ENCODE measurements around the gene GBA3. TPM values are rescaled to one million over a fixed set of nuclear protein-coding genes. Genes with fewer than 3 reads are reported as not detected.

The GBA3 gene
- total RNA-seq, 1 donor from 2014 or later, result not detected

GRCh38 chr4:22688236-22688635, 4.5 kb upstream of the GBA3 start:
- DNase-seq (no peak), ATAC-seq (no peak)
- intact Hi-C loops (cut with micrococcal nuclease), result no loop called here

DNA sequence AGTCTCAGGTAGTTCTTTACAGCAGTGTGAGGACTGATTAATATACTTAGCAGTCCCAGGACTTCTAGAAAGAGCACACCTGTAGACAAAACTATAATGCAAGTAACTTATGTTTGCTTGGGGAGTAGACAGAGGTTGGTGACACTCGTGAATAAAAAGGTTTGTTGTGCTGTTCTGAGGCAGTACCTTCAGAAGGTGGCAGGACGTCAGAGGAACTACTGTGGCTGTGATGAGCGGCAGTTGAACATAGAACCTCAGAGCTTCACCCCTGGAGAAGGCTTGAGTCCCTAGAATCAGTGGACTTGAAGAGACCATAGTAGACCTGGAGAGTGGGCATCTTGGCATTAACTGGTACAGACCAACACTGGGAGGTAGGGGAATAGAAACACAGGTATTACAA, 3.3 kb upstream of the GBA3 start:
- intact Hi-C loops (cut with micrococcal nuclease), result no loop called here
- ATAC-seq (no peak), DNase-seq (no peak)

- no peak for DNase-seq
- ATAC-seq, result no peak
- intact Hi-C loops (cut with micrococcal nuclease), result no loop called here
Measured at GRCh38 chr4:22695029-22695428, 2.3 kb downstream of the GBA3 start.

DNA sequence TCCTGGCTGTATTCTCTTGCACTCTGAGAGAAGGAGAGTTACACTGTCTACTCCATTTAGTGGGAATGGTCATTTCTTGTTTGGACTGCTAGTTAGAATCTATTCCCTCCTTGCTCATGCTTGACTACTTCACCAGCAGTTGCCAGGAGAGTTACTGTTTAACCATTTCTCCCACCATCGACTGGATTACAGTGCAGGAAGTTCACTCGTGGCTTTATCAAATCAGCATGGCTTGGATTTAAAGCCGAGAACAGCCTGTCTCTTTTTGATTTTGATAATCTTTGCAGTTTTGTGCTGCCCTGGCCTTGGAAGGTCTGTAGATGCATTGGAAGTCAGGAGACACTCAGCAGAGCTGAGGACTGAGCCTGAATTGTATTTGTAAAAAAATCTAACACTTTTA, 3.2 kb downstream of the GBA3 start:
- DNase-seq (no peak), ATAC-seq (no peak)
- intact Hi-C loops (cut with micrococcal nuclease), result no loop called here

- ATAC-seq, result no peak
- DNase-seq, result no peak
- intact Hi-C loops (cut with micrococcal nuclease), result no loop called here
Measured at GRCh38 chr4:22703912-22704311, 11.2 kb downstream of the GBA3 start.

GRCh38 chr4:22707390-22707789, 14.7 kb downstream of the GBA3 start:
- DNase-seq (no peak), ATAC-seq (no peak)
- intact Hi-C loops (cut with micrococcal nuclease), result no loop called here

GRCh38 chr4:22708961-22709360, 16.2 kb downstream of the GBA3 start:
- ATAC-seq, result no peak
- intact Hi-C loops (cut with micrococcal nuclease), result no loop called here
- no peak for DNase-seq

GRCh38 chr4:22712105-22712504, 19.4 kb downstream of the GBA3 start:
- intact Hi-C loops (cut with micrococcal nuclease), result no loop called here
- no peak for DNase-seq
- ATAC-seq, result no peak

DNA sequence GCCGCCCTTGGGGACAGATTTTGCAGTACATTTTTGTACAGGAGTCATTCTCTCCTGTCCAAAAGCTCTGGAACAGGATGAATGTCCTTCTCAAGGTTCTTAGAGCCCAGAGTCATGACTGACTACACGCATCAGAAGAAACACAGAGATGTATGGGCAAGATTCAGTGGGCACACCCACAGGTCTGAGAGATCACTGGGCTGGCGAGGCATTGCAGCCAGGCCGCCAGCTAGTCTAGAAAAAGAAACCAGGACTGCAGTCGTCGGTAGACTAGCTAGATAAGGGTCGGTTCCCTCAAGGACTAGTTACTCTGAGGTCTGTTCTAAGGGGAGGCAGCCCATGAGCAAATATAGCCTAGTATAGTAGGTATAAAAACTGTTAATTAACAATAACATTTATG, 19.8 kb downstream of the GBA3 start:
- intact Hi-C loops (cut with micrococcal nuclease), result no loop called here
- DNase-seq (no peak), ATAC-seq (no peak)

- no peak for ATAC-seq
Measured at GRCh38 chr4:22713841-22714240, 21.1 kb downstream of the GBA3 start.

GRCh38 chr4:22719218-22719617, 26.5 kb downstream of the GBA3 start:
- ATAC-seq (no peak), DNase-seq (no peak)
- intact Hi-C loops (cut with micrococcal nuclease), result no loop called here

More at GRCh38 chr4:22713841-22714240, 21.1 kb downstream of the GBA3 start:
- intact Hi-C loops (cut with micrococcal nuclease), result no loop called here
- no peak for DNase-seq

GRCh38 chr4:22720091-22720490, 27.4 kb downstream of the GBA3 start:
- no peak for DNase-seq
- no peak for ATAC-seq
- intact Hi-C loops (cut with micrococcal nuclease), result no loop called here

GRCh38 chr4:22721204-22721603, 28.5 kb downstream of the GBA3 start:
- DNase-seq (no peak), ATAC-seq (no peak)
- intact Hi-C loops (cut with micrococcal nuclease), result no loop called here

- intact Hi-C loops (cut with micrococcal nuclease), result no loop called here
- ATAC-seq, result no peak
- DNase-seq, result no peak
Measured at GRCh38 chr4:22730021-22730420, 37.3 kb downstream of the GBA3 start.

DNA sequence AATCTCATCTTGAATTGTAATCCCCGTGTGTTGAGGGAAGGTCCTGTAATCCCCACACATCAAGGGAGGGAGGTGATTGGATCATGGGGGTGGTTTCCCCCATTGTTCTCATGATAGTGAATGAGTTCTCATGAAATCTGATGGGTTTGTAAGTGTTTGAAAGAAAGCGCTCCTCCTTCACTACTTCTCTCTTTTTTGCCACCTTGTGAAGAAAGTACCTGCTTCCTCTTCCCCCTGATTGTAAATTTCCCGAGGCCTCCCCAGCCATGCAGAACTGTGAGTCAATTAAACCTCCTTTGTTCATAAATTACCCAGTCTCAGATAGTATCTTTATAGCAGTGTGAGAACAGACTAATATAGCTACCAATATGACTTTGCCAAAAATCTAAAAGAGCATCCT, 41.1 kb downstream of the GBA3 start:
- ATAC-seq (no peak), DNase-seq (no peak)
- intact Hi-C loops (cut with micrococcal nuclease), result no loop called here

DNA sequence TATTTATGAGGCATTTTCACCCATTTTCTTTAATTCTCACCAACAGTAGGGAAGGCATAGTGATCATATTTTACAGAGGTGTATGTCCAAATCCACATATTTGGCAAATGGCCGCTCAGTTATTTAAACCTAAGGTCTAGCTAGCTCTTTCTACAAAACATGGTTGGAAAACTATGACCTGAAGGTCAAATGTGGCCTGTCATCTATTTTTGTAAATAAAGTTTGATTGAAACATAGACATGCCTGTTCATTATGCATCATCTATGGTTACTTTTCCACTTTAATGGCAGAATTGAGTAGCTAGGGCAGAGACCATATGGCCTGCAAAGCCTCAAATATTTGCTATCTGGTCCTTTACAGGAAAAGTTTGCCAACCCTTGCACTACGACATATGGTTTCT, 44.2 kb downstream of the GBA3 start:
- DNase-seq (no peak), ATAC-seq (no peak)
- intact Hi-C loops (cut with micrococcal nuclease), result no loop called here

GRCh38 chr4:22739968-22740367, 47.2 kb downstream of the GBA3 start:
- no peak for DNase-seq
- ATAC-seq, result no peak
- intact Hi-C loops (cut with micrococcal nuclease), result no loop called here

DNA sequence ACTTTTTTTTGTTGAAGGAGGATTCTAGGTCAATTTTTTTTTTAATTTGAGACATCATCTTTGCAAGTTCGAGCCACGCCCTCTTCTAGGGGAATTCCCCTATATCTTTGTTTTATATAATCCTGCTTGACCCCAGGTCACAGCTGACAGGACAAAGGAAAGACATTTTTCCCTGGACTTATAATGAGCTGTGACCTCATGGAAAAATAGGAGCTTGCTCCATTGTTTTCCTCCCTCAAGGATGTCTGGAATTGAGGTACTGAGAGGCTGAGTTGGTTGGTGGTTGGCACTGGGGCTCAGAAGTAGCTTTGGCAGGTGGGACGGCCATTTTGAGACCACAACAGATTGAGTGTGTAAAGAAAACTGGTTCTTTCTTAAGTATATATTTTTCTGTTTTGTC, 49.0 kb downstream of the GBA3 start:
- DNase-seq (no peak), ATAC-seq (no peak)
- intact Hi-C loops (cut with micrococcal nuclease), result no loop called here

GRCh38 chr4:22743290-22743689, 50.6 kb downstream of the GBA3 start:
- intact Hi-C loops (cut with micrococcal nuclease), result no loop called here
- no peak for ATAC-seq
- DNase-seq, result no peak

- intact Hi-C loops (cut with micrococcal nuclease), result no loop called here
- ATAC-seq (no peak), DNase-seq (no peak)
Measured at GRCh38 chr4:22744478-22745062, 51.8 kb downstream of the GBA3 start.

DNA sequence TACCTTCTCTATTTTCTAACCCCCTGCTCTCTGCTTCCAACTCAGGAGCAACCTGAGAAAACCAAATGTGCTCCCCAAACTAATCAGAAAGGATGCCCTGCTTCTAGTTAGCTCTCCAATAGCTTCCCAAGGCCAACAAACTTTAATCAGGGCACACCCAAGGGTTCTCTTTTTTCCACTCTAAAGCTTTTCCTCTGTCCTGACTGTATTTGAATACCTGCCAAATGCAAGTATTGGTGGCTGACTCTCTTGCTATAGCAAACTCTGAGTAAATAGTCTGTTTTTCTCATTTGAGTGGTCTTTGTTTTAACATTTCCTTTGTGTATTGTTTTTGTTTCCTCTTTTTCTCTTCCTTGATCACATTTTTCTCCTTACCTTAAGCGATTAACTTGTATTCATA, 52.5 kb downstream of the GBA3 start:
- intact Hi-C loops (cut with micrococcal nuclease), result no loop called here
- DNase-seq (no peak), ATAC-seq (no peak)

GRCh38 chr4:22754116-22754515, 61.4 kb downstream of the GBA3 start:
- DNase-seq, result no peak
- intact Hi-C loops (cut with micrococcal nuclease), result no loop called here
- no peak for ATAC-seq
